ENCODE measurements around the gene RGCC. TPM values are rescaled to one million over a fixed set of nuclear protein-coding genes. Genes with fewer than 3 reads are reported as not detected.

RGCC gene
- total RNA-seq, 1 donor from 2014 or later, result 43.6 TPM

GRCh38 chr13:41520016-41520659 is 62.8 kb downstream of the RGCC start:
- no peak for DNase-seq

Other genes starting within 250 kb of the RGCC start
- gene MTRF1, start 194.0 kb upstream of the RGCC start, total RNA-seq, result 11.0 TPM
- 26.6 TPM for gene NAA16, start 146.3 kb upstream of the RGCC start, total RNA-seq